HepG2 (cell line): ENCODE results near the gene BICDL2. TPM values are rescaled to one million over a fixed set of nuclear protein-coding genes. Genes with fewer than 3 reads are reported as not detected.

Source experiments
- ARHGAP35 ChIP-seq: sonication (generic); formaldehyde crosslinking; IDR thresholded peaks from 2 replicates; pipeline ENCODE4 v1.9.0; 2022; ENCODE audit warnings: mild to moderate bottlenecking, inconsistent platforms, moderate library complexity, missing genetic modification reagents, borderline replicate concordance
- CBX2 ChIP-seq, 2 experiments: fragments of 200-600 bp in 1 of 2; sonication (generic); formaldehyde crosslinking in 1 of 2; IDR thresholded peaks; 2 replicates each; pipeline versions ENCODE4 v1.7.0 to v1.8.1; 2018 to 2022; ENCODE audit warnings: low read depth in 2 of 2, low read length in 1 of 2, mild to moderate bottlenecking in 1 of 2, missing genetic modification reagents in 1 of 2
- DPF2 ChIP-seq: sonication (generic); formaldehyde crosslinking; IDR thresholded peaks from 2 replicates; pipeline ENCODE4 v1.4.0; 2020; ENCODE audit warnings: mild to moderate bottlenecking, low read depth, missing genetic modification reagents, borderline replicate concordance
- EHMT2 ChIP-seq: fragments of 200-600 bp; sonication (generic); IDR thresholded peaks from 2 replicates; pipeline ENCODE4 v1.7.0; 2017; ENCODE audit warnings: antibody characterized with exemption, low read depth, low read length, borderline replicate concordance
- ELF3 ChIP-seq: IDR thresholded peaks from 2 replicates; pipeline ENCODE4 v1.6.1; 2016; ENCODE audit warnings: missing genetic modification reagents, missing compliant biosample characterization
- HCFC1 ChIP-seq: fragments of 150-350 bp; IDR thresholded peaks from 2 replicates; pipeline ENCODE4 v1.6.1; 2014; ENCODE audit warnings: low read depth, low read length
- HNF1B ChIP-seq: sonication (generic); formaldehyde crosslinking; IDR thresholded peaks from 2 replicates; pipeline ENCODE4 v1.5.1; 2020; ENCODE audit warnings: mild to moderate bottlenecking, moderate library complexity, missing genetic modification reagents
- KDM5B ChIP-seq: sonication (generic); formaldehyde crosslinking; IDR thresholded peaks from 2 replicates; pipeline ENCODE4 v1.4.0; 2020; ENCODE audit warnings: missing genetic modification reagents, mild to moderate bottlenecking, borderline replicate concordance
- KMT2B ChIP-seq: IDR thresholded peaks from 2 replicates; pipeline ENCODE4 v1.6.1; 2016; ENCODE audit warnings: missing genetic modification reagents, missing compliant biosample characterization
- NCOA1 ChIP-seq: sonication (generic); formaldehyde crosslinking; IDR thresholded peaks from 2 replicates; pipeline ENCODE4 v1.9.0; 2021; ENCODE audit warnings: missing genetic modification reagents
- SCMH1 ChIP-seq: sonication (generic); formaldehyde crosslinking; IDR thresholded peaks from 2 replicates; pipeline ENCODE4 v1.9.0; 2021; ENCODE audit warnings: missing genetic modification reagents, mild to moderate bottlenecking, borderline replicate concordance
- STAG1 ChIP-seq: sonication (generic); formaldehyde crosslinking; IDR thresholded peaks from 2 replicates; pipeline ENCODE4 v1.4.0; 2020; ENCODE audit warnings: missing genetic modification reagents
- YY1 ChIP-seq: IDR thresholded peaks from 2 replicates; pipeline ENCODE4 v1.6.1; 2011; ENCODE audit warnings: low read length, low read depth, moderate library complexity, mild to moderate bottlenecking; ENCODE audit not compliant: insufficient read depth, insufficient replicate concordance
- ZBTB2 ChIP-seq: sonication (generic); formaldehyde crosslinking; IDR thresholded peaks from 2 replicates; pipeline ENCODE4 v1.8.0; 2022; ENCODE audit warnings: low read depth, missing genetic modification reagents
- ZFP36L2 ChIP-seq: sonication (generic); formaldehyde crosslinking; IDR thresholded peaks from 2 replicates; pipeline ENCODE4 v1.4.0; 2020; ENCODE audit warnings: missing genetic modification reagents
- ZNF556 ChIP-seq: sonication (generic); formaldehyde crosslinking; IDR thresholded peaks from 2 replicates; pipeline ENCODE4 v1.4.0; 2020; ENCODE audit warnings: mild to moderate bottlenecking, missing genetic modification reagents, borderline replicate concordance
- ZNF557 ChIP-seq: sonication (generic); formaldehyde crosslinking; IDR thresholded peaks from 2 replicates; pipeline ENCODE4 v1.4.0; 2020; ENCODE audit warnings: missing genetic modification reagents
- ZNF607 ChIP-seq: sonication (generic); formaldehyde crosslinking; IDR thresholded peaks from 2 replicates; pipeline ENCODE4 v1.5.1; 2020; ENCODE audit warnings: missing genetic modification reagents, mild to moderate bottlenecking, borderline replicate concordance
- ZNF780A ChIP-seq: sonication (generic); formaldehyde crosslinking; IDR thresholded peaks from 2 replicates; pipeline ENCODE4 v1.8.0; 2022; ENCODE audit warnings: mild to moderate bottlenecking, missing genetic modification reagents, moderate library complexity
- polyA plus RNA-seq, 8 experiments: library from polyadenylated mRNA; depleted of rRNA in 3 of 8; stranded (reverse) in 7 of 8; unstranded in 1 of 8; fragments of >200 nt; fragmentation: Illumina TruSeq in 4 of 8; extraction: Trizol in 4 of 8; gene quantifications; 2 replicates each; pipeline versions ENCODE4 v1.2.1 to v1.2.3, GENCODE V29; 2011 to 2016; ENCODE audit warnings: low read depth in 4 of 8, missing spikeins in 1 of 8, mixed read lengths in 1 of 8; ENCODE audit not compliant: insufficient read depth in 1 of 8
- total RNA-seq, 5 experiments: library from RNA; depleted of rRNA; stranded (reverse); fragments of >200 nt; fragmentation: Illumina TruSeq; extraction: Trizol; gene quantifications; 2 replicates each; pipeline ENCODE4 v1.2.3, GENCODE V29; 2016; ENCODE audit warnings: low read depth in 1 of 5
- TF ChIP-seq, protein P1 (sequence below): sonication (generic); formaldehyde crosslinking; IDR thresholded peaks from 2 replicates; pipeline ENCODE4 v1.4.0; 2020; ENCODE audit warnings: missing genetic modification reagents
- TF ChIP-seq, protein P2 (sequence below): sonication (generic); formaldehyde crosslinking; IDR thresholded peaks from 2 replicates; pipeline ENCODE4 v1.9.0; 2021; ENCODE audit warnings: missing genetic modification reagents, mild to moderate bottlenecking, borderline replicate concordance
- TF ChIP-seq, protein P3 (sequence below): IDR thresholded peaks from 2 replicates; pipeline ENCODE4 v1.6.1; 2016; ENCODE audit warnings: missing genetic modification reagents, missing compliant biosample characterization

Gene BICDL2
- total and polyA plus RNA-seq, 2 of the 13 experiments (the other 11 are each of a cell fraction or from before 2014, with no cell fraction given), result 0.12 TPM; not detected in 1

- TF ChIP-seq EHMT2 (no peak), DPF2 (CRISPR knock-in tag) (no peak), ARHGAP35 (CRISPR knock-in tag) (peak; percentile 67; the same call in 1 of the 2 replicates), ZBTB2 (CRISPR knock-in tag) (peak; percentile 71; the same call in 1 of the 2 replicates), SCMH1 (CRISPR knock-in tag) (no peak), ZNF780A (CRISPR knock-in tag) (no peak; the same call in 1 of the 2 replicates), CBX2 (IDR thresholded peaks at IDR 0.05; ENCODE audit: low read depth, low read length) (no peak), CBX2 (CRISPR knock-in tag; IDR thresholded peaks at IDR 0.05; ENCODE audit: low read depth) (no peak), YY1 (peak; percentile 57), KDM5B (CRISPR knock-in tag) (peak; percentile 84), ELF3 (CRISPR knock-in tag) (peak; percentile 83), ZNF557 (CRISPR knock-in tag) (no peak), ZFP36L2 (0 out of 2 replicates have a peak, but pooled peaks have one; percentile 27), HNF1B (peak; percentile 86), ZNF607 (CRISPR knock-in tag) (peak; percentile 89; the same call in 1 of the 2 replicates), KMT2B (CRISPR knock-in tag) (peak; percentile 69), NCOA1 (no peak), STAG1 (CRISPR knock-in tag) (no peak), HCFC1 (peak; percentile 98), ZNF556 (0 out of 2 replicates have a peak, but pooled peaks have one; percentile 20)
- TF ChIP-seq, protein P1, sequence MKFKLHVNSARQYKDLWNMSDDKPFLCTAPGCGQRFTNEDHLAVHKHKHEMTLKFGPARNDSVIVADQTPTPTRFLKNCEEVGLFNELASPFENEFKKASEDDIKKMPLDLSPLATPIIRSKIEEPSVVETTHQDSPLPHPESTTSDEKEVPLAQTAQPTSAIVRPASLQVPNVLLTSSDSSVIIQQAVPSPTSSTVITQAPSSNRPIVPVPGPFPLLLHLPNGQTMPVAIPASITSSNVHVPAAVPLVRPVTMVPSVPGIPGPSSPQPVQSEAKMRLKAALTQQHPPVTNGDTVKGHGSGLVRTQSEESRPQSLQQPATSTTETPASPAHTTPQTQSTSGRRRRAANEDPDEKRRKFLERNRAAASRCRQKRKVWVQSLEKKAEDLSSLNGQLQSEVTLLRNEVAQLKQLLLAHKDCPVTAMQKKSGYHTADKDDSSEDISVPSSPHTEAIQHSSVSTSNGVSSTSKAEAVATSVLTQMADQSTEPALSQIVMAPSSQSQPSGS, result peak; percentile 77; the same call in 1 of the 2 replicates
- TF ChIP-seq, protein P2, sequence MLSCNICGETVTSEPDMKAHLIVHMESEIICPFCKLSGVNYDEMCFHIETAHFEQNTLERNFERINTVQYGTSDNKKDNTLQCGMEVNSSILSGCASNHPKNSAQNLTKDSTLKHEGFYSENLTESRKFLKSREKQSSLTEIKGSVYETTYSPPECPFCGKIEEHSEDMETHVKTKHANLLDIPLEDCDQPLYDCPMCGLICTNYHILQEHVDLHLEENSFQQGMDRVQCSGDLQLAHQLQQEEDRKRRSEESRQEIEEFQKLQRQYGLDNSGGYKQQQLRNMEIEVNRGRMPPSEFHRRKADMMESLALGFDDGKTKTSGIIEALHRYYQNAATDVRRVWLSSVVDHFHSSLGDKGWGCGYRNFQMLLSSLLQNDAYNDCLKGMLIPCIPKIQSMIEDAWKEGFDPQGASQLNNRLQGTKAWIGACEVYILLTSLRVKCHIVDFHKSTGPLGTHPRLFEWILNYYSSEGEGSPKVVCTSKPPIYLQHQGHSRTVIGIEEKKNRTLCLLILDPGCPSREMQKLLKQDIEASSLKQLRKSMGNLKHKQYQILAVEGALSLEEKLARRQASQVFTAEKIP (CRISPR knock-in tag), result no peak
- TF ChIP-seq, protein P3, sequence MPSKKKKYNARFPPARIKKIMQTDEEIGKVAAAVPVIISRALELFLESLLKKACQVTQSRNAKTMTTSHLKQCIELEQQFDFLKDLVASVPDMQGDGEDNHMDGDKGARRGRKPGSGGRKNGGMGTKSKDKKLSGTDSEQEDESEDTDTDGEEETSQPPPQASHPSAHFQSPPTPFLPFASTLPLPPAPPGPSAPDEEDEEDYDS (CRISPR knock-in tag), result peak; percentile 40; the same call in 1 of the 2 replicates
Measured at GRCh38 chr16:3023669-3024478, 12.9 kb downstream of the BICDL2 start, which contains the start of the genes HCFC1R1 and THOC6 (continued).
